Testis (tissue), 3 donors: ENCODE results near the gene GBP5. TPM values are rescaled to one million over a fixed set of nuclear protein-coding genes. Genes with fewer than 3 reads are reported as not detected.

Experiments used
- DNase-seq: peaks from one replicate; pipeline ENCODE4 v3.0.0-alpha.2; 2019
- H3K27ac ChIP-seq, 2 donors: fragments of 200-600 bp; sonication (generic); one replicate each; pipeline ENCODE4 v1.5.1; 2019
- H3K27me3 ChIP-seq: fragments of 200-600 bp; sonication (generic); one replicate; pipeline ENCODE4 v1.5.1; 2019
- H3K36me3 ChIP-seq: fragments of 200-600 bp; sonication (generic); one replicate; pipeline ENCODE4 v1.5.1; 2017; ENCODE audit warnings: low read depth; ENCODE audit errors: missing control alignments
- H3K4me1 ChIP-seq: fragments of 200-600 bp; sonication (generic); one replicate; pipeline ENCODE4 v1.5.1; 2019
- H3K4me3 ChIP-seq, 2 donors: fragments of 200-600 bp; sonication (generic); one replicate each; pipeline ENCODE4 v1.5.1; 2017 to 2019
- H3K9me3 ChIP-seq: fragments of 200-600 bp; sonication (generic); one replicate; pipeline ENCODE4 v1.5.1; 2017
- POLR2A ChIP-seq: fragments of 450-650 bp; IDR thresholded peaks from one replicate; pipeline ENCODE4 v1.6.1; 2017; ENCODE audit warnings: antibody characterized with exemption, mild to moderate bottlenecking, moderate library complexity
- WGBS, 2 donors: methylation state at CpG; one replicate each; pipeline ENCODE4 v1.1.5; 2018; 5-methylcytosine and 5-hydroxymethylcytosine counted together
- intact Hi-C: fragments of 100-400 bp; cut with DNase I; formaldehyde crosslinking; loops from one replicate; pipeline ENCODE4 v1.15.1; 2023; ENCODE audit warnings: low total_unique reads
- polyA plus RNA-seq: library from polyadenylated mRNA; stranded (reverse); fragments of 350-450 nt; fragmentation: Illumina TruSeq; extraction: RNeasy Lipid Tissue Mini Kit (QIAGEN cat#74804); gene quantifications from one replicate; pipeline ENCODE4 v1.2.3, GENCODE V29; 2014; ENCODE audit warnings: low read depth, low replicate concordance; ENCODE audit not compliant: insufficient read depth
- total RNA-seq, 2 donors: library from RNA; depleted of rRNA; stranded (reverse); fragments of >200 nt; gene quantifications; one replicate each; pipeline ENCODE4 v1.2.3, GENCODE V29; 2016
- TF ChIP-seq, protein P1 (sequence below), 3 experiments: fragments of 450-650 bp in 2 of 3; fragments of 200-600 bp in 1 of 3; sonication (generic) in 1 of 3; IDR thresholded peaks; one replicate each; pipeline ENCODE4 v1.5.1; 2016 to 2019; ENCODE audit warnings: antibody characterized with exemption in 3 of 3, mild to moderate bottlenecking in 2 of 3, moderate library complexity in 1 of 3

The GBP5 gene
- total and polyA plus RNA-seq, 3 donors from 2014 or later: 5.6 to 12.0 (median 8.6) TPM

DNA sequence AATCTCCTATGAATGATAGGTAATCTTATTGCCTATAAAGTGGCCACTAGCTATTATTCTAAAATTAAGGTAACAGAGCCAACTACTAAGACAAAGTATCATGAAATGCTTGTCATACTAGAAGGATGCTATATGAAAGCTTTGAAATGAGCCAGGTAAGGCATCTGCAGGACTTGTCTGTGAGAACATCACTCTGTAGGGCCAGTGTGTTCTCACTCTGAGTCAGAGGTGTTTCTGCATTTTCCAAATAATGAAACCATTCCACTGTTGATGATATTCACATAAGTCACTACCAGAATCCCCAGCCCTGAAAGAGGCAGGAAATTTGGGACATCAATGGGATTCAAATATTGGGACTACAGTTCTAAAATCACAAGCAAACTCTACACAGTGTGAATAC, 25.8 kb upstream of the GBP5 start:
- intact Hi-C loops: no loop called here
- no peak for DNase-seq

DNA sequence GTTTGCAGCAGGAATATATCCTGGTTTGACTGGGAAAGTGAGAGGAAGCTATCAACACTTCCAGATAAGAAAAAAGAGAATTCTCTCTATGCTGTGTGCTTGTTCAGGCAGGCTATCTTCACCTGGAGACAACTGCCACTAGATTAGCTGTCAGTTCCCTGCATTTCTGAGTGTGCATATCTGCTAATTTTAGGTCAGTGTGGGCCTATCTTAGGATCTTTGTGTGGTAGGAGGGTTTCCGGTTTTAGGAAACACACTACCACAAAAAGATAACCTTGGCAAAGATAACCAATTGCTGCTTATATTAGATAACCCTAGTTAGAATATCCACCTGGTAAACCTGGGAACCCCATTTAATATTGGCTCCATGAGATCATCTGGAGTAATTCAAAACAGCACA, 22.5 kb upstream of the GBP5 start:
- H3K27me3 ChIP-seq: no peaks in the 10 kb centered on the region
- no peak for DNase-seq
- 48 to 59% methylated on average over 1 of the region's 1 CpG for WGBS, 2 donors
- no peak for TF ChIP-seq POLR2A
- TF ChIP-seq, protein P1, sequence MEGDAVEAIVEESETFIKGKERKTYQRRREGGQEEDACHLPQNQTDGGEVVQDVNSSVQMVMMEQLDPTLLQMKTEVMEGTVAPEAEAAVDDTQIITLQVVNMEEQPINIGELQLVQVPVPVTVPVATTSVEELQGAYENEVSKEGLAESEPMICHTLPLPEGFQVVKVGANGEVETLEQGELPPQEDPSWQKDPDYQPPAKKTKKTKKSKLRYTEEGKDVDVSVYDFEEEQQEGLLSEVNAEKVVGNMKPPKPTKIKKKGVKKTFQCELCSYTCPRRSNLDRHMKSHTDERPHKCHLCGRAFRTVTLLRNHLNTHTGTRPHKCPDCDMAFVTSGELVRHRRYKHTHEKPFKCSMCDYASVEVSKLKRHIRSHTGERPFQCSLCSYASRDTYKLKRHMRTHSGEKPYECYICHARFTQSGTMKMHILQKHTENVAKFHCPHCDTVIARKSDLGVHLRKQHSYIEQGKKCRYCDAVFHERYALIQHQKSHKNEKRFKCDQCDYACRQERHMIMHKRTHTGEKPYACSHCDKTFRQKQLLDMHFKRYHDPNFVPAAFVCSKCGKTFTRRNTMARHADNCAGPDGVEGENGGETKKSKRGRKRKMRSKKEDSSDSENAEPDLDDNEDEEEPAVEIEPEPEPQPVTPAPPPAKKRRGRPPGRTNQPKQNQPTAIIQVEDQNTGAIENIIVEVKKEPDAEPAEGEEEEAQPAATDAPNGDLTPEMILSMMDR (IDR thresholded peaks at IDR 0.05): no peak
- H3K27ac ChIP-seq: no peak overlapping the region
- H3K9me3 ChIP-seq: no peaks in the 10 kb centered on the region
- H3K36me3 ChIP-seq: no peaks in the 10 kb centered on the region
- no peaks in the 10 kb centered on the region for H3K4me1 ChIP-seq
- intact Hi-C loops: no loop called here
- H3K4me3 ChIP-seq: no peak overlapping the region

More for the DNA sequence above, 25.8 kb upstream of the GBP5 start:
- no peak overlapping the region for H3K4me3 ChIP-seq
- TF ChIP-seq, protein P1 (IDR thresholded peaks at IDR 0.05): no peak
- no peak for TF ChIP-seq POLR2A
- H3K27me3 ChIP-seq: no peaks in the 10 kb centered on the region
- no peaks in the 10 kb centered on the region for H3K4me1 ChIP-seq
- H3K36me3 ChIP-seq: no peaks in the 10 kb centered on the region
- no peak overlapping the region for H3K27ac ChIP-seq
- no peaks in the 10 kb centered on the region for H3K9me3 ChIP-seq

DNA sequence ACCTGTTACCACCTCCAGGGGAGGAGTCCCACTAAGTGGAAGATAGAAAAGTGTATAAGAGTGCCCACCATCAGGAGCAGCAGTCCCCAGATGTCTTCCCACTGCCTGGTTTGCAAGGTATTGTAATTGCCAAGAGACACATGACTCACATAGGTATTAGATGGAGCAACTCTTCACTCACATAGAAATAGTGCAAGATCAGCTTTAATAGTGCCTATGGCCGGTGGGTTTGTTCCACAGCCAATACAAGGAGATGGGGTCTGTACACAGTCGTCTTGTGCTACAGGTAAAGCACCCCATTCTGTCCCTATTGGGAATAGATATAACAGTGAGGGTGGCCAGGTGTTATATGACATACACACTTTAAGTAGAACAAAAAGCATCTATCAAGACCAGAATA, 18.6 kb upstream of the GBP5 start:
- H3K36me3 ChIP-seq: no peaks in the 10 kb centered on the region
- H3K4me1 ChIP-seq: peaks cover 6% of the 10 kb centered on the region
- no peak for TF ChIP-seq POLR2A
- TF ChIP-seq, protein P1 (IDR thresholded peaks at IDR 0.05): no peak
- no peaks in the 10 kb centered on the region for H3K9me3 ChIP-seq
- no peak for DNase-seq
- 91 to 94% methylated on average over 2 of the region's 2 CpGs for WGBS, 2 donors
- intact Hi-C loops: no loop called here
- no peak overlapping the region for H3K4me3 ChIP-seq
- no peak overlapping the region for H3K27ac ChIP-seq
- H3K27me3 ChIP-seq: no peaks in the 10 kb centered on the region

DNA sequence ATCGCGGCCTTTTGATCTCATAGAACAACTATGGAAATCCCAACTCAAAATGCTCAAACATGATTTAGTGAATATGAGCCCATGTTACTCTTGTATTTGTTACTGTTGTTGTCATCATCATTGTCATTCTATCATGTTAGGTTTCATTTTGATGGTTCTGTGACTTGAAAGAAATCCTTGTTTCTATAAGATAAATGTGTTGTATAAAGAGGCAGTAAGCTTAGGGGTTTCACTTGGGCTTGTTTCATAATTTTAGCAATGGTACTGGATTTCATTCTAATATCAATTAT, 15.3 kb upstream of the GBP5 start:
- Histone ChIP-seq H3K27me3 (no peaks in the 10 kb centered on the region), H3K9me3 (no peaks in the 10 kb centered on the region), H3K4me3 (no peak overlapping the region), H3K27ac (no peak overlapping the region), H3K4me1 (peaks cover 6% of the 10 kb centered on the region), H3K36me3 (no peaks in the 10 kb centered on the region)
- 88 to 94% methylated on average over 2 of the region's 2 CpGs for WGBS, 2 donors
- intact Hi-C loops: no loop called here
- no peak for TF ChIP-seq POLR2A
- TF ChIP-seq, protein P1 (IDR thresholded peaks at IDR 0.05): no peak
- no peak for DNase-seq

DNA sequence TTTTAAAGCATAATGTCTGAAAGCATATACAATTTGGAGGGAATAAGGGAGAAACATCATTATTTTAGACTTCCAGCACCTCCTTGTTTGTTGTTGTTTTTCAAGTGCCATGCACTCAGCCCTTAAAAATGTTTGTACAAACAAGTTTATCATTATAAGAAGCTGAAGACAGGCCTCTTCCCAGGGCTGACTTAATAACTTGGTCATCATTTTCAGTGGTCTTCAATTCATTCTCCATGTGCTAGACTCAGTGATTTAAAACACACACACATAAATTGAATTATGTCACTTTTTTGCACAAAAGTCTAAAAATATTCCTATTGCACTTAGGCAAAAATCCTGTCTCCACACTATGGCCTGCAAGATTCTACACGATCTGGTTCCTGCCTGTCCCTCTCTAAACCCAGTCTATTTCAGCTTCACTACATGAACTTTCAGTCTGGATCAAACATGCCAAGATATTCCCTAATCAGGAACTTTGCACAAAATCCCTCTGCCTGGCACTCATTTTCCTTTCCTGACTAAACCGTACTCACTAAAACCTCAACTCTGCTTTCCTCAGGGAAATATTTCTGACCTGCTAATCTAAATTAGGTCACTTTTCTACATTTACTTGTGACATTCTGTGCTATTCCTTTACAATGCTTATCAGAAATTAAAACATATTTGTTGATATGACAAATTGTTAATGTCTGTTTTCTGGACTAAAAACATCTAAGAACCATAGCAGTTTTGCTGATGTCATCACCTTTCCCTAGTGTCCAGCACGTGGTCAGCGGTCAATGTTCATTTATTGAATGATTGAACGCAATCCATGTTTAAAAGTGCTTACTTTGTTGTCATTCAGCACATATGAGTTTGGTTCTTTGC, 14.8 kb upstream of the GBP5 start:
- no peak overlapping the region for H3K4me3 ChIP-seq
- intact Hi-C loops: no loop called here
- no peaks in the 10 kb centered on the region for H3K9me3 ChIP-seq
- no peaks in the 10 kb centered on the region for H3K36me3 ChIP-seq
- H3K27ac ChIP-seq: peak overlapping the region in 1 of 2 donors; percentile 24
- TF ChIP-seq, protein P1 (IDR thresholded peaks at IDR 0.05): no peak
- TF ChIP-seq POLR2A: no peak
- DNase-seq: no peak
- no peaks in the 10 kb centered on the region for H3K27me3 ChIP-seq
- H3K4me1 ChIP-seq: peaks cover 6% of the 10 kb centered on the region
- 55% methylated on average over 5 of the region's 5 CpGs for WGBS, 2 donors
